ENCODE data around the gene PDSS2. TPM values are rescaled to one million over a fixed set of nuclear protein-coding genes. Genes with fewer than 3 reads are reported as not detected.
"Not testable (repeated sequence)": the region's sequence is repeated elsewhere in the genome, so short reads cannot be mapped to it uniquely, and the experiment has no call there.

The PDSS2 gene
- total RNA-seq, 3 donors from 2014 or later (not counting 1 experiment from before 2014, with no cell fraction given) = 11.2 to 15.5 (median 14.2) TPM

GRCh38 chr6:107436881-107437280 is 22.5 kb downstream of the PDSS2 start:
- TF ChIP-seq CTCF (IDR thresholded peaks at IDR 0.05) = no peak

GRCh38 chr6:107435798-107436197 is 23.6 kb downstream of the PDSS2 start:
- Histone ChIP-seq H3K4me1 (ENCODE audit: control insufficient read depth, insufficient read depth, low read length) (no peaks in the 10 kb centered on the region), H3K27me3 (ENCODE audit: control insufficient read depth, insufficient read depth, low read length) (no peaks in the 10 kb centered on the region), H3K4me3 (ENCODE audit: low read length) (no peak overlapping the region), H3K9me3 (ENCODE audit: control insufficient read depth, insufficient read depth, low read length) (no peaks in the 10 kb centered on the region), H3K36me3 (ENCODE audit: control insufficient read depth, insufficient read depth, low read length) (no peaks in the 10 kb centered on the region), H3K27ac (ENCODE audit: low read length) (no peak overlapping the region)
- no peak for TF ChIP-seq CTCF (IDR thresholded peaks at IDR 0.05)
- Mint-ChIP-seq H3K36me3 (no peaks in the 10 kb centered on the region), H3K4me1 (peaks cover 34 to 37% of the 10 kb centered on the region in 2 donors), H3K27me3 (ENCODE audit: low read depth in 2 of 2) (no peaks in the 10 kb centered on the region), H3K4me3 (no peak overlapping the region), H3K27ac (no peak overlapping the region), H3K9me3 (no peaks in the 10 kb centered on the region)
- intact Hi-C loops (cut with micrococcal nuclease) = no loop called here
- 83% methylated on average over 2 of the region's 3 CpGs for WGBS (ENCODE audit: insufficient coverage)
- ATAC-seq (no peak), DNase-seq (no peak)

More at GRCh38 chr6:107436881-107437280, 22.5 kb downstream of the PDSS2 start:
- DNase-seq = no peak
- Mint-ChIP-seq H3K4me3 (no peak overlapping the region), H3K36me3 (no peaks in the 10 kb centered on the region), H3K9me3 (no peaks in the 10 kb centered on the region), H3K27me3 (ENCODE audit: low read depth in 2 of 2) (no peaks in the 10 kb centered on the region), H3K4me1 (peaks cover 39 to 44% of the 10 kb centered on the region in 2 donors), H3K27ac (no peak overlapping the region)
- intact Hi-C loops (cut with micrococcal nuclease) = no loop called here
- H3K36me3 ChIP-seq (ENCODE audit: control insufficient read depth, insufficient read depth, low read length) = no peaks in the 10 kb centered on the region
- no peaks in the 10 kb centered on the region for H3K4me1 ChIP-seq (ENCODE audit: control insufficient read depth, insufficient read depth, low read length)
- ATAC-seq = no peak
- WGBS (ENCODE audit: insufficient coverage) = 83% methylated on average over 3 of the region's 4 CpGs
- H3K9me3 ChIP-seq (ENCODE audit: control insufficient read depth, insufficient read depth, low read length) = no peaks in the 10 kb centered on the region
- no peak overlapping the region for H3K27ac ChIP-seq (ENCODE audit: low read length)
- H3K27me3 ChIP-seq (ENCODE audit: control insufficient read depth, insufficient read depth, low read length) = no peaks in the 10 kb centered on the region
- H3K4me3 ChIP-seq (ENCODE audit: low read length) = no peak overlapping the region

- Histone ChIP-seq H3K27ac (ENCODE audit: low read length) (no peak overlapping the region), H3K4me1 (ENCODE audit: control insufficient read depth, insufficient read depth, low read length) (no peaks in the 10 kb centered on the region), H3K4me3 (ENCODE audit: low read length) (no peak overlapping the region), H3K36me3 (ENCODE audit: control insufficient read depth, insufficient read depth, low read length) (no peaks in the 10 kb centered on the region), H3K9me3 (ENCODE audit: control insufficient read depth, insufficient read depth, low read length) (no peaks in the 10 kb centered on the region), H3K27me3 (ENCODE audit: control insufficient read depth, insufficient read depth, low read length) (no peaks in the 10 kb centered on the region)
- Mint-ChIP-seq H3K27me3 (ENCODE audit: low read depth in 2 of 2) (no peaks in the 10 kb centered on the region), H3K9me3 (no peaks in the 10 kb centered on the region), H3K27ac (no peak overlapping the region), H3K4me3 (no peak overlapping the region), H3K36me3 (no peaks in the 10 kb centered on the region), H3K4me1 (peaks cover 29 to 36% of the 10 kb centered on the region in 2 donors)
- TF ChIP-seq CTCF (IDR thresholded peaks at IDR 0.05) = no peak
- 100% methylated on average over 1 of the region's 3 CpGs for WGBS (ENCODE audit: insufficient coverage)
- no peak for DNase-seq
- intact Hi-C loops (cut with micrococcal nuclease) = no loop called here
- no peak for ATAC-seq
Measured at GRCh38 chr6:107434812-107435211, 24.6 kb downstream of the PDSS2 start.

- H3K9me3 Mint-ChIP-seq; H3K27ac Mint-ChIP-seq; DNase-seq; H3K27ac ChIP-seq (ENCODE audit: low read length); H3K27me3 ChIP-seq (ENCODE audit: control insufficient read depth, insufficient read depth, low read length); H3K4me3 Mint-ChIP-seq; H3K4me3 ChIP-seq (ENCODE audit: low read length); H3K36me3 ChIP-seq (ENCODE audit: control insufficient read depth, insufficient read depth, low read length); intact Hi-C loops (cut with micrococcal nuclease); ATAC-seq; H3K9me3 ChIP-seq (ENCODE audit: control insufficient read depth, insufficient read depth, low read length); H3K36me3 Mint-ChIP-seq; H3K27me3 Mint-ChIP-seq (ENCODE audit: low read depth in 2 of 2); H3K4me1 ChIP-seq (ENCODE audit: control insufficient read depth, insufficient read depth, low read length): not testable (repeated sequence)
- H3K4me1 Mint-ChIP-seq = peaks cover 12 to 15% of the 10 kb centered on the region in 2 donors
- 66% methylated on average over 6 of the region's 6 CpGs for WGBS (ENCODE audit: insufficient coverage)
Measured at GRCh38 chr6:107425951-107426350, 33.4 kb downstream of the PDSS2 start.
